ENCODE data around the gene HLX. TPM values are rescaled to one million over a fixed set of nuclear protein-coding genes. Genes with fewer than 3 reads are reported as not detected.

Gene HLX
- total and polyA plus RNA-seq, 8 donors, result 0.43 to 38.5 (median 3.7) TPM

- intact Hi-C loops (cut with DNase I; ENCODE audit: low total_unique reads), result no loop called here
- TF ChIP-seq EP300 (IDR thresholded peaks at IDR 0.05) (no peak), POLR2A (IDR thresholded peaks at IDR 0.05) (no peak), POLR2AphosphoS5 (IDR thresholded peaks at IDR 0.05) (no peak), CTCF (IDR thresholded peaks at IDR 0.05) (no peak)
- Histone ChIP-seq H3K4me3 (no peak overlapping the region), H3K27ac (no peak overlapping the region), H3K9me3 (no peaks in the 10 kb centered on the region), H3K27me3 (peaks cover 0 to 24% (median 0%) of the 10 kb centered on the region in 3 donors), H3K36me3 (no peaks in the 10 kb centered on the region), H3K4me1 (no peaks in the 10 kb centered on the region)
- no peak for DNase-seq
- 64 to 72% (median 68%) methylated on average over 4 of the region's 4 CpGs for WGBS, 5 donors
These were observed 35.8 kb downstream of the HLX start for GRCh38 chr1:220915117-220915440.

- H3K27ac ChIP-seq, result no peak overlapping the region
- no peaks in the 10 kb centered on the region for H3K4me1 ChIP-seq
- no peak for DNase-seq
- WGBS, 5 donors, result 76 to 87% (median 82%) methylated on average over 1 of the region's 1 CpG
- intact Hi-C loops (cut with DNase I; ENCODE audit: low total_unique reads), result no loop called here
- no peaks in the 10 kb centered on the region for H3K9me3 ChIP-seq
- no peak for TF ChIP-seq EP300 (IDR thresholded peaks at IDR 0.05)
- no peak for TF ChIP-seq POLR2AphosphoS5 (IDR thresholded peaks at IDR 0.05)
- no peak for TF ChIP-seq CTCF (IDR thresholded peaks at IDR 0.05)
- no peak for TF ChIP-seq POLR2A (IDR thresholded peaks at IDR 0.05)
- no peaks in the 10 kb centered on the region for H3K36me3 ChIP-seq
- no peak overlapping the region for H3K4me3 ChIP-seq
- H3K27me3 ChIP-seq, result peaks cover 0 to 23% (median 0%) of the 10 kb centered on the region in 3 donors
These were observed 36.7 kb downstream of the HLX start for GRCh38 chr1:220915954-220916353.

GRCh38 chr1:220917101-220917500 is 37.9 kb downstream of the HLX start:
- WGBS, 5 donors, result 29 to 46% (median 31%) methylated on average over 5 of the region's 5 CpGs
- DNase-seq, result no peak
- Histone ChIP-seq H3K4me1 (no peaks in the 10 kb centered on the region), H3K27me3 (peaks cover 0 to 20% (median 0%) of the 10 kb centered on the region in 3 donors), H3K9me3 (no peaks in the 10 kb centered on the region), H3K27ac (no peak overlapping the region), H3K36me3 (no peaks in the 10 kb centered on the region), H3K4me3 (no peak overlapping the region)
- no peak for TF ChIP-seq CTCF (IDR thresholded peaks at IDR 0.05)
- TF ChIP-seq POLR2A (IDR thresholded peaks at IDR 0.05), result no peak
- TF ChIP-seq POLR2AphosphoS5 (IDR thresholded peaks at IDR 0.05), result no peak
- TF ChIP-seq EP300 (IDR thresholded peaks at IDR 0.05), result no peak
- intact Hi-C loops (cut with DNase I; ENCODE audit: low total_unique reads), result no loop called here

GRCh38 chr1:220917535-220918209 is 38.4 kb downstream of the HLX start:
- H3K4me1 ChIP-seq, result no peaks in the 10 kb centered on the region
- TF ChIP-seq POLR2A (IDR thresholded peaks at IDR 0.05), result no peak
- TF ChIP-seq POLR2AphosphoS5 (IDR thresholded peaks at IDR 0.05), result no peak
- TF ChIP-seq EP300 (IDR thresholded peaks at IDR 0.05), result no peak
- TF ChIP-seq CTCF (IDR thresholded peaks at IDR 0.05), result no peak
- H3K9me3 ChIP-seq, result no peaks in the 10 kb centered on the region
- H3K27me3 ChIP-seq, result peaks cover 0 to 20% (median 0%) of the 10 kb centered on the region in 3 donors
- H3K4me3 ChIP-seq, result no peak overlapping the region
- intact Hi-C loops (cut with DNase I; ENCODE audit: low total_unique reads), result no loop called here
- no peaks in the 10 kb centered on the region for H3K36me3 ChIP-seq
- WGBS, 5 donors, result 64 to 75% (median 70%) methylated on average over 2 of the region's 2 CpGs
- no peak overlapping the region for H3K27ac ChIP-seq
- DNase-seq, result no peak

All from stomach (tissue), 9 donors.